HepG2 (cell line): ENCODE measurements around the gene SREBF1. TPM values are rescaled to one million over a fixed set of nuclear protein-coding genes. Genes with fewer than 3 reads are reported as not detected.

Source experiments
- ATAC-seq: fragments of 200-7000 bp; cut with Tn5 transposase; 3 replicates; pipeline ENCODE4 v1.9.1; 2020; ENCODE audit warnings: mild to moderate bottlenecking, moderate library complexity
- BruUV-seq: library from RNA; stranded (reverse); fragments of 400-500 nt; replicated peaks from 2 replicates; lab custom pipeline; 2021; lab: Mats Ljungman, UMichigan
- CTCF ChIA-PET: fragments of 300-600 bp; formaldehyde crosslinking; extraction: SDS; loops from one replicate; lab custom pipeline; 2021; ENCODE audit warnings: low total read pairs, inconsistent platforms, low intra/inter-chr PET ratio; lab: Yijun Ruan, JAX
- POLR2A ChIA-PET: fragments of 350-600 bp; sonication (Branson Sonifier 250); formaldehyde crosslinking; loops from one replicate; lab custom pipeline; 2020; ENCODE audit warnings: antibody characterized with exemption, inconsistent platforms; lab: Yijun Ruan, JAX
- DNase-seq: peaks from one replicate; pipeline ENCODE4 v3.0.0-alpha.2; 2015; ENCODE audit warnings: low spot score
- FAIRE-seq: peaks from 3 replicates; lab custom pipeline; 2011; peaks lifted over from hg19 to GRCh38; lab: Jason Lieb, UNC
- H2AFZ ChIP-seq: one replicate; pipeline ENCODE4 v1.6.1; 2011; ENCODE audit warnings: low read length, inconsistent platforms
- H3K27ac ChIP-seq: fragments of 300-600 bp; 3 replicates; pipeline ENCODE4 v1.8.0; 2011; ENCODE audit warnings: mixed run types, mild to moderate bottlenecking, mixed read lengths, low read length, inconsistent platforms; ENCODE audit not compliant: insufficient read depth; ENCODE audit errors: extremely low read length
- H3K27me3 ChIP-seq, 2 experiments: fragments of 200-600 bp in 1 of 2; 2 replicates in 1 of 2; 3 replicates in 1 of 2; pipeline versions ENCODE4 v1.6.0 to v1.8.0; 2011; ENCODE audit warnings: low read length in 2 of 2, mild to moderate bottlenecking in 2 of 2, moderate library complexity in 2 of 2, inconsistent platforms in 1 of 2; ENCODE audit not compliant: insufficient read depth in 2 of 2, control insufficient read depth in 1 of 2
- H3K36me3 ChIP-seq, 2 experiments: fragments of 200-600 bp in 1 of 2; replicated peaks in 1 of 2; 2 replicates in 1 of 2; 3 replicates in 1 of 2; pipeline versions ENCODE4 v1.5.1 to v1.8.0; 2011; ENCODE audit warnings: low read length in 2 of 2, inconsistent platforms in 1 of 2; ENCODE audit not compliant: insufficient read depth in 2 of 2, control insufficient read depth in 1 of 2
- H3K4me1 ChIP-seq: 2 replicates; pipeline ENCODE4 v1.5.1; 2012; ENCODE audit warnings: low read length, inconsistent platforms; ENCODE audit not compliant: insufficient read depth
- H3K4me2 ChIP-seq: 2 replicates; pipeline ENCODE4 v1.6.0; 2011; ENCODE audit warnings: low read depth, low read length, inconsistent platforms
- H3K4me3 ChIP-seq, 3 experiments: fragments of 200-600 bp in 1 of 3; sonication (generic), shearing (Covaris generic) in 1 of 3; replicated peaks in 1 of 3; 2 replicates each; pipeline ENCODE4 v1.5.1; 2011 to 2016; ENCODE audit warnings: low read length in 3 of 3, inconsistent platforms in 2 of 3, low read depth in 2 of 3, mild to moderate bottlenecking in 2 of 3, control low read depth in 1 of 3, mixed read lengths in 1 of 3; ENCODE audit not compliant: insufficient read depth in 1 of 3
- H3K79me2 ChIP-seq: one replicate; pipeline ENCODE4 v1.6.1; 2011; ENCODE audit warnings: low read length, inconsistent platforms; ENCODE audit not compliant: insufficient read depth
- H3K9ac ChIP-seq: 2 replicates; pipeline ENCODE4 v1.6.0; 2011; ENCODE audit warnings: mild to moderate bottlenecking, low read depth, low read length, inconsistent platforms; ENCODE audit not compliant: insufficient read depth
- H3K9me3 ChIP-seq: 2 replicates; pipeline ENCODE4 v1.5.1; 2012; ENCODE audit warnings: mild to moderate bottlenecking, low read length
- H4K20me1 ChIP-seq: 2 replicates; pipeline ENCODE4 v1.6.0; 2011; ENCODE audit warnings: inconsistent platforms, mild to moderate bottlenecking, low read length, moderate library complexity; ENCODE audit not compliant: insufficient read depth
- AKAP8 ChIP-seq: sonication (generic); formaldehyde crosslinking; IDR thresholded peaks from 2 replicates; pipeline ENCODE4 v1.5.1; 2020; ENCODE audit warnings: mild to moderate bottlenecking, missing genetic modification reagents
- BHLHE40 ChIP-seq: IDR thresholded peaks from 2 replicates; pipeline ENCODE4 v1.6.1; 2011; ENCODE audit warnings: low read length, improper control_type of control experiment
- CEBPG ChIP-seq: IDR thresholded peaks from 2 replicates; pipeline ENCODE4 v1.6.1; 2016
- GATAD2A ChIP-seq: IDR thresholded peaks from 2 replicates; pipeline ENCODE4 v1.6.1; 2016
- GTF2F1 ChIP-seq: fragments of 150-350 bp; IDR thresholded peaks from 2 replicates; pipeline ENCODE4 v1.6.1; 2014; ENCODE audit warnings: low read length
- HIVEP1 ChIP-seq: sonication (generic); formaldehyde crosslinking; IDR thresholded peaks from 2 replicates; pipeline ENCODE4 v1.4.0; 2020; ENCODE audit warnings: mild to moderate bottlenecking, missing genetic modification reagents
- KDM2A ChIP-seq: sonication (generic); formaldehyde crosslinking; IDR thresholded peaks from 2 replicates; pipeline ENCODE4 v1.4.0; 2020; ENCODE audit warnings: low read depth, missing genetic modification reagents, borderline replicate concordance
- MXI1 ChIP-seq: IDR thresholded peaks from 3 replicates; pipeline ENCODE4 v1.6.1; 2012; ENCODE audit warnings: low read depth, low read length, inconsistent platforms, borderline replicate concordance
- PLSCR1 ChIP-seq: sonication (generic); formaldehyde crosslinking; IDR thresholded peaks from 2 replicates; pipeline ENCODE4 v1.5.0; 2020; ENCODE audit warnings: missing genetic modification reagents, mild to moderate bottlenecking, borderline replicate concordance
- RFX3 ChIP-seq: IDR thresholded peaks from 2 replicates; pipeline ENCODE4 v1.6.1; 2016; ENCODE audit warnings: missing biosample characterization, missing genetic modification reagents
- TFAP4 ChIP-seq: sonication (generic); IDR thresholded peaks from 2 replicates; pipeline ENCODE4 v1.6.1; 2016; ENCODE audit warnings: low read depth, borderline replicate concordance
- TIGD3 ChIP-seq: sonication (generic); formaldehyde crosslinking; IDR thresholded peaks from 2 replicates; pipeline ENCODE4 v1.5.1; 2020; ENCODE audit warnings: mild to moderate bottlenecking, missing genetic modification reagents, borderline replicate concordance
- ZMYM3 ChIP-seq: sonication (generic); formaldehyde crosslinking; IDR thresholded peaks from 2 replicates; pipeline ENCODE4 v1.5.1; 2020; ENCODE audit warnings: mild to moderate bottlenecking, missing genetic modification reagents
- ZNF484 ChIP-seq: sonication (generic); formaldehyde crosslinking; IDR thresholded peaks from 2 replicates; pipeline ENCODE4 v1.5.1; 2020; ENCODE audit warnings: mild to moderate bottlenecking, low read depth, missing genetic modification reagents, borderline replicate concordance
- ZNF589 ChIP-seq: sonication (generic); formaldehyde crosslinking; conservative IDR thresholded peaks from 2 replicates; pipeline ENCODE4 v1.8.0; 2022; ENCODE audit warnings: mild to moderate bottlenecking, moderate library complexity, missing genetic modification reagents
- ZNF768 ChIP-seq: sonication (generic); formaldehyde crosslinking; IDR thresholded peaks from 2 replicates; pipeline ENCODE4 v1.4.0; 2020; ENCODE audit warnings: missing genetic modification reagents
- ZNF781 ChIP-seq: sonication (generic); formaldehyde crosslinking; IDR thresholded peaks from 2 replicates; pipeline ENCODE4 v1.5.1; 2020; ENCODE audit warnings: borderline replicate concordance, mild to moderate bottlenecking, missing genetic modification reagents; ENCODE audit errors: not compliant biosample characterization
- WGBS: methylation state at CpG from one replicate; pipeline ENCODE4 v1.1.6; 2017; ENCODE audit warnings: low lambda C conversion rate; 5-methylcytosine and 5-hydroxymethylcytosine counted together
- in situ Hi-C: cut with HindIII; loops from 2 replicates; pipeline ENCODE4 v1.10.0; 2017; ENCODE audit warnings: low pct_unique_long_range_greater_than_20kb; ENCODE audit not compliant: extremely low pct_ligation_motif_present
- intact Hi-C: fragments of 100-400 bp; cut with micrococcal nuclease; formaldehyde crosslinking; loops from one replicate; pipeline ENCODE4 v1.10.0; 2022; ENCODE audit not compliant: unreplicated experiment
- polyA plus RNA-seq, 8 experiments: library from polyadenylated mRNA; depleted of rRNA in 3 of 8; stranded (reverse) in 7 of 8; unstranded in 1 of 8; fragments of >200 nt; fragmentation: Illumina TruSeq in 4 of 8; extraction: Trizol in 4 of 8; gene quantifications; 2 replicates each; pipeline versions ENCODE4 v1.2.1 to v1.2.3, GENCODE V29; 2011 to 2016; ENCODE audit warnings: low read depth in 4 of 8, missing spikeins in 1 of 8, mixed read lengths in 1 of 8; ENCODE audit not compliant: insufficient read depth in 1 of 8
- total RNA-seq, 5 experiments: library from RNA; depleted of rRNA; stranded (reverse); fragments of >200 nt; fragmentation: Illumina TruSeq; extraction: Trizol; gene quantifications; 2 replicates each; pipeline ENCODE4 v1.2.3, GENCODE V29; 2016; ENCODE audit warnings: low read depth in 1 of 5

Gene SREBF1
- total and polyA plus RNA-seq, 2 of the 13 experiments (the other 11 are each of a cell fraction or from before 2014, with no cell fraction given), result 34.3 to 38.0 TPM

GRCh38 chr17:17778308-17779014 is 58.3 kb downstream of the SREBF1 start:
- Histone ChIP-seq H3K4me3 (no peak overlapping the region), H3K9ac (no peak overlapping the region), H3K27ac (peak overlapping the region; percentile 26), H3K4me2 (peak overlapping the region; percentile 8), H3K27me3 (no peaks in the 10 kb centered on the region), H3K36me3 (peaks cover 0 to 2% of the 10 kb centered on the region in 2 experiments; a peak in 1 of 5 replicates), H3K4me1 (peaks cover 44% of the 10 kb centered on the region), H3K9me3 (no peaks in the 10 kb centered on the region), H2AFZ (no peak overlapping the region), H4K20me1 (peaks cover 25% of the 10 kb centered on the region), H3K79me2 (no peaks in the 10 kb centered on the region)
- ChIA-PET POLR2A (interaction anchor here (1.1 kb wide), 1 partner anchor 58 kb away, joined by 3 read pairs; no protein-coding TSS in a partner anchor), CTCF (no interaction called here)
- TF ChIP-seq RFX3 (CRISPR knock-in tag) (no peak), BHLHE40 (no peak), ZMYM3 (CRISPR knock-in tag) (peak; percentile 84), ZNF781 (no peak), ZNF768 (peak; percentile 96)
- no peak for DNase-seq
- no TSS peak for BruUV-seq
- 66% methylated on average over 4 of the region's 8 CpGs for WGBS
- in situ Hi-C loops (no loop called here), intact Hi-C loops (no loop called here)
- FAIRE-seq, result no peak
- ATAC-seq, result peak; percentile 2; the same call in 1 of the 3 replicates

- no TSS peak for BruUV-seq
- H2AFZ ChIP-seq, result no peak overlapping the region
- H3K9ac ChIP-seq, result no peak overlapping the region
- ChIA-PET POLR2A (no interaction called here), CTCF (interaction anchor here (0.6 kb wide), 1 partner anchor 95 kb away, joined by 3 read pairs; the partner anchor contains the start of gene RAI1)
- peaks cover 42% of the 10 kb centered on the region for H3K4me1 ChIP-seq
- ATAC-seq (no peak), DNase-seq (no peak), FAIRE-seq (no peak)
- intact Hi-C loops, result no loop called here
- no peak overlapping the region for H3K27ac ChIP-seq
- 94% methylated on average over 3 of the region's 3 CpGs for WGBS
- in situ Hi-C loops, result no loop called here
- no peak overlapping the region for H3K4me3 ChIP-seq
- H3K27me3 ChIP-seq, result no peaks in the 10 kb centered on the region
- H3K4me2 ChIP-seq, result no peak overlapping the region
- H3K36me3 ChIP-seq, result peaks cover 0 to 2% of the 10 kb centered on the region in 2 experiments; a peak in 1 of 5 replicates
- no peaks in the 10 kb centered on the region for H3K79me2 ChIP-seq
- no peaks in the 10 kb centered on the region for H3K9me3 ChIP-seq
- H4K20me1 ChIP-seq, result peaks cover 25% of the 10 kb centered on the region
- TF ChIP-seq GATAD2A (CRISPR knock-in tag), result no peak
- TF ChIP-seq KDM2A (CRISPR knock-in tag), result no peak
- no peak for TF ChIP-seq ZNF589 (CRISPR knock-in tag)
- TF ChIP-seq MXI1, result no peak
- no peak for TF ChIP-seq AKAP8 (CRISPR knock-in tag)
- TF ChIP-seq CEBPG (CRISPR knock-in tag), result no peak
- TF ChIP-seq GTF2F1, result no peak
- TF ChIP-seq PLSCR1, result no peak
- TF ChIP-seq TIGD3 (CRISPR knock-in tag), result no peak
- TF ChIP-seq HIVEP1 (CRISPR knock-in tag), result no peak
- TF ChIP-seq TFAP4, result no peak
- no peak for TF ChIP-seq ZNF484
Measured at GRCh38 chr17:17776889-17777288, 59.9 kb downstream of the SREBF1 start.
